Stimulated activated CD4-positive, alpha-beta T cell treated with anti-CD3 and anti-CD28 coated beads, Interleukin-2, amount 100 ng/mL, for 24 hours (primary cell): Measurements from ENCODE around the gene SSPN.
A peak's percentile ranks its signal among the peaks of the same experiment; 100 is the strongest.

Source experiments
- DNase-seq, 2 donors: peaks; one replicate each; pipeline ENCODE4 v3.0.0-alpha.2; 2020

Gene SSPN, protein sequence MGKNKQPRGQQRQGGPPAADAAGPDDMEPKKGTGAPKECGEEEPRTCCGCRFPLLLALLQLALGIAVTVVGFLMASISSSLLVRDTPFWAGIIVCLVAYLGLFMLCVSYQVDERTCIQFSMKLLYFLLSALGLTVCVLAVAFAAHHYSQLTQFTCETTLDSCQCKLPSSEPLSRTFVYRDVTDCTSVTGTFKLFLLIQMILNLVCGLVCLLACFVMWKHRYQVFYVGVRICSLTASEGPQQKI

DNA sequence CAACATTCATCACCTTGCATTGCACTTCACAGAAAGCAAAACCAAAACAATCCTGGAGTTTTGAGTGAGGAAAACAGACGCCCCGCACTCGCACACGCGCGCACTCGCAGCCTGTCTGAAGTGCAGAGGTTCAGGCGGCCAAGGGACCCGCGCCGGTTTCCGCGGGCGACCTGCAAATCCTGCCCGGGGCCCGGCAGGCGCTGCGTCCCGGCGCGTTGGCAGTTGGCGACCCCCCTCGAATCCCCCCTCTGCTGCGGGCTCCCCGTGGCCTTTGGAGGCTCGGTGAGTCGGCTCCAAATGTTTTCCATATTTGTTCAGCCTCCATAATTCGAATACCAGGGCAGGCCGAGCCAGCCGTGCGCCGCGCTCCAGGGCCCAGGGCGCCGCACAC is at the start of gene SSPN:
TSS of gene SSPN (plus strand) at position 324 of the 391 bp plus-strand sequence. CDS start 100 bp downstream, outside the sequence.
- peak in 1 of 2 donors; percentile 12 for DNase-seq

DNA sequence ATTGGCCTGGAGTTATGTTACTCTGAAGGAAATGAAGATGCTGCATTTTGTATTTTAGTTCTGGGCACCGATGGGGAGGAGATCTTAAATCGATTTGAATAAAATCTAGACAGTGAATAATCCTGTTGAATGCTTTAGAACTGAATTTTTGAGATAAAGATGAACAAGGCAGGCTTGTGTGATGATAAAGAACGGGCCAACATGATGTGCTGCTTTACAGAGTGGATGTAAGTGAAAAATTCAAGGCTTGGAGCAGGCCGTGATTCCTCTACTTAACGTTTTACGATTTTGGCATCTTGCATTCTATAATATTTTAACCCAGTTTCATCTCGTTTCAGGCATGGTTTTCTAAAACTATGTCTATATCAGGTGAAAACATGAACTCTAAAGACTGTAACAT is 47.1 kb upstream of the SSPN start:
- no peak for DNase-seq

DNA sequence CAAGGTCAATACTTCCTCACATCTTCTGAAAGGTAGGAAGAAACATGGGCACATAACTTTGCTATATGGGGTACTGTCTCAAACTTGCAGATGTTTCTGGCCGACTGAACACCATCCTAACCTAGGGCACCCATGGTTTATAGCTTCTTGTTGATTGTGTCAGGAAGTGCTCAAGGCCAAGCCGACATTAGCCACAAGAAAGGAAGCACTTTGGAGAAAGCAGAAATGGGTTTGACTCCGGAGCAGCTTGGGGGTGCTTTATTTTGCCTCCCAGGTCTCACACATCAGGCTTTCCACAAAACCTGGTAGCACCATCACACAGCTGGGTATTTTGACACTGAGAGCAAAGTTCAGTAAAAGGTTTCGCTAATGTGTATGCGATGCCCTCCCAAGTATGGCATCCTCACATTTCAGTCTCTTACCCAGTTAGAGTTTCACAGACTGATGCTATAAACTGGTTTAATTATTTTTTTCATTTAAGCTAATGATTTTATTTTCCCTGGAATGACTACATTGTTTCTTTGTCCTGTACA is 45.3 kb upstream of the SSPN start:
- DNase-seq, result no peak

DNA sequence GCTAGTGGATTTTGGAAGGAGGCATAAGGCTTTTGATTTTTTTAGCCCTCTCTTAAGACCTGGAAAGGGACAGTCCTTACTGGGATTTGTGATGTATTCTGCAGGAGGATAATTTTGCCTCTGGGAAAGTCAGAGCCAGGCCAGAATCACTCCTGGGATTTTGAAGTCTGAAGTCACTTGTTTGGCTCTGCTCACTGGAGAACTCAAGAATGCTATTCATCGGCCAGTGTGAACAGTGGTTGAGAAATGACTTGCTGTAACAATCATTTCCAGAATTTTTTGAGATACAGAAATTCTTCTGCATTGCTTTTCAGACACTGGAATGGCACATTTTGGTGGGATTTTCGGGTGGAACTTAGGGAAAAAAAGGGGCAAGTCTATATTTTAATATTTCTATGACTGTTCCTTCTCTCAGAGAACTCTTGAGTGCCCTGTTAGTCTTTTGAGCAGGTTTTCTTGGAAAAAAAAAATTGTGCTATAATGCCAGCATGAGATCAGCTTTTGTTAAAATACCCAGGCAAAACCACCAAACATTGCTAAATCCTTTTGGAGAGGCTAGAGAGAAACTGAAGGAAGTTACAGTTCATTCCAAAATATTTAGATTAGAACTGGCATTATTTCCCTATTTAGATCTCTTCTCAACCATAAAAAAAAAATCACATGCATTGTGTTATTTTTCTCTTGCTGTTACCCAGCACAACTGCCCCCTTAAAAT is 44.5 kb upstream of the SSPN start:
- no peak for DNase-seq

DNA sequence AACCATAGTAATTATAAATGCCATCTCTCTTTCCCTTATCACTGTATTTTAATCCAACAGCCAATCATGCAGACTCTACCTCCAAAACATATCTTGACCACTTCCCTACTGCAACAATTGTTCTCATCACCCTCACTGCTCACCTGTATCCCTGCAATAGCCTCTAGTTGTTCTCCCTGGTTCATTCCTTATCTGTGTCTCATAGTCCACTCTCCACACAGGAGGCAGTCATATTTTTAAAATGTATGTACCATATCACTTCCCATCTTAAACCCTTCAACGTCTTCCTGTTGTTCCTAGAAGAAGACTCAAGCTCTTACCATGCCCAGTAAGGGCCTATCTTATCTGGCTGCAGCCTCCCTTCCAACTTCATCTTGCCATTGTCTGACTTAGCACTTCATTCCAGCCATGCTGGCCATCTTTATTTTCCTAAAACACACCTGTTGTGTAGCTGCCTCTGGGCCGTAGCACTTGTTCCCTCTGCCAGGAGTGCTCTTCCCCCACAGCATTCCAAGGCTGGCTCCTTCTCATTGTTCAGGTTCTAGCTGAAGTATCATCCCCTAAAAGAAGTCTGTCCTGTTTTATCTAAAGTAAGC is 42.8 kb upstream of the SSPN start:
- no peak for DNase-seq

DNA sequence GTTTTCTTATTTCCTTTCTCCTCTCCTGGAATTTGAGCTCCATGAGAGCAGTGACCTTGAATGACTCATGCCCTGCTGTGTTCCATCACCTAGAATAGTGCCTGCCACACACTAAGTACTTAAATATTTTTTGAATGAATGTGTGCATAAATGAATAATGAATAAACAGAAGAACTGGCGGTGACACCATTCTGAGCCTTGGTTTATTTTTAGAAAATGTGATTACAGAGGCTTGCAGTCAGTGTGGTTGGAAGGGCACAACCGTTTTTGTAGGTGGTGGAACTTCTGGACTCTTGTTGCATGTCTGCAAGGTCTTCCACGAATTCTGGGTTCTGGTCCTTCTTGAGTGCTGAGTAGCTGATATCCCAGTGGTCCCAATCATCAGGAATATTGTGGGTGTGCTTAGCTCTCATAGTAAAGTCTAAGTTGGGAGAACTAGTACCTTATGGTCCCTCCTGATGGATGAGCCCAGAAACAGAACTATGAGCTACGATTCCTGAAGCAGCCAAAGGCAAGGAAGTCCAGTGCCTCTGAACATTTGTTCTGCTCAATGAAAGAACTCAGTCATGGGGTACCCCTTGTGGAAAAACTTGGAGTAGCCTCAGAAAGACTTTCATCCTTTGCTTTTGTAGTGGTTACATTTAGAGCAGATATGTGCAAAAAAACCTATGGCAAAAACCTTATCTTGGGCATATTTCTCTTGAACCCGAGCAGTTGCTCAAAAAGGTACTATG is 41.8 kb upstream of the SSPN start:
- no peak for DNase-seq

DNA sequence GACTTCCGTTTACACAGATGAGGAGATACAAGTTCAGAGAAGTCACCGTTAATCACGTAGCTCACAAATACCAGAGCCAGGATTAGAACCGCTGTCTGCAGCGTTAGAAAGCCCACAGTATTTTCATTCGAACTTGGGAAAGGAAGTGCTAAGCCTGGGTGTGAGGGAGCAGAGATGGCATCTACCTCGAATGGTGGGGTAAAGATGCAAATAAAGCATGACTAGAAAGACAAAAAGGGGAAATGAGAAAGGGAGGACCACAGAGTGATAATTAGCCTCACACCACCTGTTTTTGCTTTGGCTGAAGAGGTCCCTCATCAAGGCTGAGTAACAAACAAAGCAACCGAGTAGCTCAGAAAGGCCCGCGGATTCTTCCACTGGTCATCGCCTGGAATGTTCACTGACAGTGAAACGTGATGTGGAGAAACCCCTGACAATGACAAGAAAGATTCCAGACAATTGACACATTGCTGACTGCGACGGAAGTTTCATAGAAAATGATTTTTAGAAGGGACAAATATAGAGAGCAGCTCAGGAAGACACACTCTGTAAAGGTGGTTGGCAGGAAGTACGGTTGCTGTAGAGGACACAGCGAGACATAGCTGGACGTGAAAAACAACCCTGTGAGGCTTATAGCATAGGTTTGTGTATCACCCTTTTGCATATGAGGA is 39.0 kb upstream of the SSPN start:
- no peak for DNase-seq

DNA sequence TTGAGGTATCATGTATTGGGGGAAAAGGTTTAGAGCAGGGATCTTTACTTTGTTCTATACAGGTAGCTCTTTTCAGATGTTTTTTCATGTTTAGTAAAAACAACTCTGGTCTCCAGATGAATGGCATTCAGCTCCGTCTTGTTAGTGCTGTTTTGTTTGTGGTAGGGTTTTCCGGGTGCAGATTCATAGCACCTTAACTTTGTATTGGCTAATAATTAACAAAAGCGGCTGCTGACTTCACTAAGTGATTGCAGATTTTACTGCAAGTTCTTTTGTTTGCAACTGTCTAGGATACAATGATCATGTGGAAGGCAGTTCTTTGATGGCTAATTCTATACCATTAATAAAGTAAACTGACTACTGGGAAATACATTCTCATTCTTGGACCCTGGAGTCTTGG is 38.4 kb upstream of the SSPN start:
- DNase-seq, result no peak

DNA sequence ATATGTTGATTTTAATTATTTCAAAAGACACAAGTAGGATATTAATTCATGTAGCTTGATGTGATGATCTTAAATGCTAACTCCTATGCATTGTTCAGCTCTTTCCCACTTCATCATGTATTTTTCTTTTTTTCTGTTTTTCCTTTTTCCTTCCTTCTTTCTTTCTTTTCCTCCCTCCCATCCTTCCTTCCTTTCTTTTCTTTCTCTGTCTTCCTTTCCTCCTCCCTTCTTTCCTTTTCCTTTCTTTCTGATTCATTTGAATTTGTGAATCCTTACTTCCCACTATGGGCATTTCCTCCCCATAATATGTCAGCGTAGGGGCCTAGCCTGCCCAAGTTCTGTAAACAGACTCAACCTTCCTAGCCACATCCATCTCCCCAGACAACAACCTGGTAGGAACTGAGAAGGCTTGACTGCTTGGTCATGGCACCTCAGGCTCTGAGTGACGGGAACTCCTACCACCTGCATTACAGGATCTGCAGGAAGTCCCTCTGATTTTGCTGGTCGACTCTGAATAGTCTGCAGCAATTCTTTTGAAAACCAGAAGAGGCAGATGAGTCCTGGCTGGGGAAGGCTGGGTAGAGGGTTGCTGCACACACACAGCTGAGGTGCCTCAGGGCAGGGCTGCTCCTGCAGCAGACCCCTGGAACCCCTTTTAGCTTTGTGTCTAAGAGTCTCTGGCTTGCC is 37.2 kb upstream of the SSPN start:
- DNase-seq, result no peak

DNA sequence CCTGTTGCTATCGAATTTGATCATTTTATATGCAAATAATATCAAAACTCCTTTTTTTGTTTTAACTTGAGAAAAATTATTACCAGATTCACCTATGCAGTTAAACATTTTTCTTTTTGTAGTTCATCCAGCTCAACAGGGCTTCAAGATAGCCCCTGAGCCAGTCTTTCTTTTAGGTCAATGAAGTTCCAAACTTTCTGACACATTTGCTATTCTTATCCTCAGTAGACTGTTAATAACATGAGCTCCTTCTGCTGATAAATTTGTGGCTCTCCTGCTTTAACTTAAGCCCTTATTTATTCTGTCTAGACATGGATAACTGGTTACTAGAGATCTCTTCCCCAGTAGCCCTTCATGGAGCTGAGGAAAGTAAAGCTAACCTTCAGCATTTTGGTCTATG is 33.2 kb upstream of the SSPN start:
- no peak for DNase-seq

DNA sequence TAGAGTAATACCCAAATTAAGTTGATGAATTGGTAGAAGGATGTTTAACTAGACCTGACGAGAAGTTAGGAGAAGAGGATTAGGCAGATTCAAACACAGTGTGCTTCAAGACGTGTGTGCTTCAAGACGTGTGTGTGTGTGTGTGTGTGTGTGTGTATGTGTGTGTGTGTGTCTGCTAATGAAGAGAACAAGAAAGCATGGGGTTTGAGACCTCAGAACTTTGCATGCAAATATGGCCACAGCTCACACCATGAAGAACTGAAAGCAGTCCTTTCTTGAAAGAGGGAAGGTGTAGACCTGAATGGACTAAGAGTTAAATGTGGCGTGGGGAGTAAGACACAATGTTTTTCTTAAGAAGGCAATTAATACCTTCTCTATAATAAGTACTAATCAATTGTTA is 32.5 kb upstream of the SSPN start:
- DNase-seq, result no peak

DNA sequence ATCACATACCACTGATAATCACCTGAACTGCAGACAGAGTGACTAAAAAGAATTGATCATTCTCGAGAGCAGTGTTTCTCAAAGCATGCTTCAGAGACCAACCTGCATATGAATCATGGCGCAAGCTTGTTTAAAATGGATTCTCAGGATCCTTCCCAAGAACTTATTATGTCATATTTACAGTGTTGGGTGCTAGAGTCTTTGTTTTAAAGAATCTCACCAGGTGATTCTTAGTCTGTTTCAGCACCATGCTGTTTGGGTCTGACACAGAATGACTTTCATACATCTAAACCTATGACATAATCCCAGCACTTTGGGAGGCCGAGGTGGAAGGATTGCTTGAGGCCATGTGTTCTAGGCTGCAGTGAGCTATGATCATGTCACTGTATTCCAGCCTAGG is 31.3 kb upstream of the SSPN start:
- DNase-seq, result no peak

DNA sequence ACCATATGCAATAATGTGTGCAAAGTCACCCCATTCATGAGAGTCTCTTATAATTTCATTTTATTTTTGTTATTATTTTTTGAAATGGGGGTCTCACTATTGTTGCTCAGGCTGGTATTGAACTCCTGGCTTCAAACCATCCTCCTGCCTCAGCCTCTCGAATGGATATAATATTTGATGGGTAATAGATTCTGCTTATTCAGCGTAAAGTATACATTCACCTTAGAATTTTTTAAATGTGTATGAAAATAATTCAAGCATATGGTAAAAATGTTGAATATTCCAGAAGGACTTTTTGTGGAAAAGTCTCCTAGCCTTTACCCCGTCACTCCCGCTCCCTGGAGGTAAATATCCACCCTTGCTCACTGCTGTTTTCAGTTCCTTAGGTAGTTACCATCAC is 23.4 kb upstream of the SSPN start:
- DNase-seq, result no peak

DNA sequence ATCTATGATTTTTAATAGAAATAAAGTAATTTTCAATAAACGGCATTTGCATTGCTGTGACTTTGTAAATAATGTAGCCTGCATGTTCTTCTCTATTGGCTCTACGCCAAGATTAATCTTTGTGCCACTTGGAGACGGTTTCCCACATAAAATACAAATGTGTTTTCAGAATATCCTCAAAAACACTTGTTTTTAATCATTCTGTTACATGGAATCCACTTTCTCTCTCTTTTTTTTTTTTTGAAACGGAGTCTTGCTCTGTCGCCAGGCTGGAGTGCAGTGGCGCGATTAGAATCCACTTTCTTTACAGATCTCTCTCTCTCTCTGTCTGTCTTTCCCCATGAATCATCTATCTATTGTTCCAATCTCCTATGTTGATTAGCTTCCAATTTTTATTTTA is 22.8 kb upstream of the SSPN start:
- no peak for DNase-seq

DNA sequence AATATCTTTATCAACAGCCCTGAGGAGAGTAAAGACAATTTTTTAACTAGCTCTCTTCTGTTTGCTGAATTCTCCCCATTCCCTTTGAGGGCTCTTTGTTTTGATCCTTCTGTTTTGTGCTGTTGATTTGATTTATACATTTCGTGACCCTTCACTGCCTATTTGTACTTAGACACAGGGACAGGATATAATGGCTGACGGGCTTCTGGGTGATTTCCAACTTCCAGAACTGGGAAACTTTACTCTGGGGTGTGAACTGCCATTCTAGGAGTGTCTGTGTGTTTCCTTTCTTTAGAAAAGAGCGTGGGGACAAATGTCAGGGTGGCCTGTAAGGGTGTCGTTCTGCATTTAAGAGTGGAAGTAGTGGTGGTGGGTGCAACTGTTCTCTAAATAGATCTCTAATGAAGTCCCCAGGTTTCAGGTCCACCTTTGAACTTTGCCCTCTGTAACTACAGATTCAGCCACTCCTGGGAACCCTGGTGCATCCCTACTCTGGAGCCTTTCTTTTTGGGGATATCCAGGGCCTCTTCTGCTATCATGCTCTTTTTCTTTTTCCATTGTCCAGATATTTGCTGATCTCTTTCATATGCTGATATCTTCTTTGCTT is 22.3 kb upstream of the SSPN start:
- DNase-seq, result no peak

DNA sequence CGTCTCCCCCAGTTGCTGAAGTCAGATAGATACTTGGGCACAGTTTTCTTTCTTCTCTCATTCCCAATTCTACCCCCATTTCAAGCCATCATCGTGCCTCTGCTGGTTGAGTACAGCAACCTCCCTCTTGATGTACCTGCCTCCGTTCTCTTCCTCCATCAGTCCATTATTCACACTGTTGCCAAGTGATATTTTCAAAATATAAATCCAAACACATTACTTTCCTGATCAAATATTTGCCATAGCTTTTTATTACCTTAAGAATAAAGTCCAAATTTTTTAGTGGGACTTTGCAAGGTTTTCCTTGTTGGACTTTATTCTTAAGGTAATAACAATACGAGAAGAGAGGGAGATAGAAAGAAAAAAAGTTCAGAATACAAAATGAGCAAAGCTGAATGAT is 18.6 kb upstream of the SSPN start:
- no peak for DNase-seq

DNA sequence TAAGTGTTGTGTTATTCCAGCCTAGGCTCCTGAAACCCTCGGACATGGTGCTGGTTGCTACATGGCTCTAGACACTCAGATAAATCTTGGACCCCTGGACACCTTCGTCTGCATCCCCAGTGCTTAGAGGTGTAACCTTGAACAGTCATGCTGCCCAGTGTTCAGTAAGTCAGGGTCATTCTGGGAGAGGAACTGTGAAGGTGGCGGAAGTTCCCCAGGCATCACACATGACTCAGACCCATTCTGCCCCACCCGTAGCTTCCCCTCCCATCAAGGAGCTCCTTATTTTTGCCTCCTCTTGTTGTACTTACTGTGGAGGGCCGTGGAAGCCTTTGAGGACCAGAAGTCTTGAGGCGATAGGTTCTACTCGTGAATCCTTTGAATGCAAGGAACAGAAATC is 18.1 kb upstream of the SSPN start:
- DNase-seq, result no peak

DNA sequence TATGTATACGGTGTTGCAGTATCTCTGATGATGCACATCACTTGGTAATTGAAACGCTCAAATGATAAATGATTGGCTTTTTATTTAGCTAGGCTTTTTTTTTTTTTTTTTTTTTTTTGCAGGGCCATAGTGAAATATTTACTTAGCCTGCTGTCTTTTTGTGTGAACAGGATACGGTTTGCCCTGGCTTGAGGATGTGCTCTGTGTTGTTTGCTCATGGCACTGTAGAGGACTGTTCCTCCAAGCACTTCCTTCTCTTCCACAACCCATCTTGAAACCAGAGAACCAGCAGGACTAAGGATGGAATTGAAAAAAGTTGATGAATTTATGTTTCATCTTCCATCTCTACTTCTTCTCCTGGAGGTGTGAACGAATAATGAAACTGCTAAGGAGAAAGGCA is 15.5 kb upstream of the SSPN start:
- no peak for DNase-seq

DNA sequence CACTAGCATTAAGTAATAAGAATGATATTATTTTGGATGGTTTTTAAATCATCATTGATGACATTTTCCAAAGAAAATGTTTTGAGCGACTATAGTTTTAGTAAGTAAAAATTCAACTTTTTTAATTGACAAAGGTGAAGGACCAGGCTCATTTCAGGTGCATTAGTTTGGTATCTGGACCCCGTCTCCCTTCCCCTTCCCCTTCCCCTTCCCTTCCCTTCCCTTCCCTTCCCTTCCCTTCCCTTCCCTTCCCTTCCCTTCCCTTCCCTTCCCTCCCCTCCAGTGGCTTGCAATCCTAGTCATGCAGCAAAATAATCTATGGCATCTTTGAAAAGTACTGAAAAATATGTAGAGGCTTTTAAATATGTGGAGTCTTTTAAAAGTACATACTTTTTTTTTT is 13.0 kb upstream of the SSPN start:
- DNase-seq, result no peak

DNA sequence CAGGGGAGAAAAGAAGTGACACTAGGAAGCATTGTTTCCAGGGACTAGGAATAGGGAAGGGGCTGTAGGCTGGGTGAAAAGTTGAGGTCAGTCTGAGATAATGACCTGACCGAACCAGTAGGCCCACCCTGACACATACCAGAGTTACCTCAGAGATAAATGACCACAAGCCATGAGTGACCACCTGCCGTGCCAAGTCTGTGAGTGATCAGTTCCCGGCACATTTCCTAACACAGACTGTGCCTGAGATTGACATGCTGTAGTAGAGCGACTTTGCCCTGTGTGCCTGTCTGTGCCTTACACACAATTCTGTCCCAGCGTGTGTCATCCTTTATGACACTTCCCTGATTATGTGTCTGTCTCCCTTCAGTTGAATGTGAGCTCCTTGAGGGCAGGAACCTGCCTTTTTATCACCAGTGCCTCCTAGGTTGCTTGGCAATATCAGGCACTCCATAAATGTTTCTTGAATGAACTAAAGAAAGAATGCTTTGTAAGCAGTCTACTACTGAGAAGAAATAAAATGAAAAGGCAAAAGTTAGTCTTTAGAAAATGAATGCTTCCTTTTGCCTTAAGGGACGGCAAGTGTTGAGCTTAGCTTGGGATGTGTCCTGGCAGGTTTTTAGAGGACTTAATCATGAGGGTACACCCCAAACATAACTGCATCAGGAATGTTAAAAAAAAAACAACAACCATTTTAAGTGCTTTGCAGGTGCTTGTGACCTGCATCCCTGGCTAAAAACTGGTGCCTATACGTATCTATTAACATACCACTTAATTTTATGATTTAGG is 9.6 kb upstream of the SSPN start:
- DNase-seq, result no peak
